ENCODE measurements around the gene HECTD1. TPM values are rescaled to one million over a fixed set of nuclear protein-coding genes. Genes with fewer than 3 reads are reported as not detected.
"Not testable (repeated sequence)": the region's sequence is repeated elsewhere in the genome, so short reads cannot be mapped to it uniquely, and the experiment has no call there.

The HECTD1 gene
- total RNA-seq, 1 donor from 2014 or later, result 325 TPM

- no peak for DNase-seq (ENCODE audit: extremely low spot score in 2 of 2)
- peak overlapping the region; percentile 59 for H3K27ac ChIP-seq
- H3K27me3 ChIP-seq, result no peaks in the 10 kb centered on the region
- TF ChIP-seq POLR2AphosphoS5 (IDR thresholded peaks at IDR 0.05; ENCODE audit: insufficient read depth in 1 of 2, low read depth in 1 of 2) (peak in 1 of 2 donors; percentile 71), POLR2A (IDR thresholded peaks at IDR 0.05) (no peak), CTCF (IDR thresholded peaks at IDR 0.05) (no peak)
- peaks cover 7% of the 10 kb centered on the region for H3K4me1 ChIP-seq
- intact Hi-C loops (cut with DNase I), result no loop called here
- no peak overlapping the region for H3K4me3 ChIP-seq
- no peaks in the 10 kb centered on the region for H3K36me3 ChIP-seq
- no peaks in the 10 kb centered on the region for H3K9me3 ChIP-seq
Measured at GRCh38 chr14:31243860-31244259, 36.3 kb upstream of the HECTD1 start.

GRCh38 chr14:31242161-31242940, 34.8 kb upstream of the HECTD1 start:
- peak overlapping the region; percentile 10 for H3K4me3 ChIP-seq
- intact Hi-C loops (cut with DNase I); DNase-seq (ENCODE audit: extremely low spot score in 2 of 2); H3K9me3 ChIP-seq; H3K36me3 ChIP-seq; H3K4me1 ChIP-seq; H3K27me3 ChIP-seq: not testable (repeated sequence)
- H3K27ac ChIP-seq, result peak overlapping the region; percentile 38

GRCh38 chr14:31241450-31242114, 34.0 kb upstream of the HECTD1 start:
- peak overlapping the region; percentile 38 for H3K27ac ChIP-seq
- H3K27me3 ChIP-seq, result no peaks in the 10 kb centered on the region
- no peaks in the 10 kb centered on the region for H3K36me3 ChIP-seq
- no peak for DNase-seq (ENCODE audit: extremely low spot score in 2 of 2)
- intact Hi-C loops (cut with DNase I), result no loop called here
- H3K4me1 ChIP-seq, result peaks cover 7% of the 10 kb centered on the region
- TF ChIP-seq POLR2A (IDR thresholded peaks at IDR 0.05) (no peak), CTCF (IDR thresholded peaks at IDR 0.05) (no peak), POLR2AphosphoS5 (IDR thresholded peaks at IDR 0.05; ENCODE audit: insufficient read depth in 1 of 2, low read depth in 1 of 2) (no peak)
- H3K9me3 ChIP-seq, result no peaks in the 10 kb centered on the region
- H3K4me3 ChIP-seq, result peak overlapping the region; percentile 10

GRCh38 chr14:31239741-31240140, 32.1 kb upstream of the HECTD1 start:
- intact Hi-C loops (cut with DNase I), result no loop called here
- no peaks in the 10 kb centered on the region for H3K36me3 ChIP-seq
- H3K27ac ChIP-seq, result no peak overlapping the region
- H3K27me3 ChIP-seq, result no peaks in the 10 kb centered on the region
- no peaks in the 10 kb centered on the region for H3K9me3 ChIP-seq
- TF ChIP-seq POLR2AphosphoS5 (IDR thresholded peaks at IDR 0.05; ENCODE audit: insufficient read depth in 1 of 2, low read depth in 1 of 2) (no peak), CTCF (IDR thresholded peaks at IDR 0.05) (no peak), POLR2A (IDR thresholded peaks at IDR 0.05) (no peak)
- no peak overlapping the region for H3K4me3 ChIP-seq
- DNase-seq (ENCODE audit: extremely low spot score in 2 of 2), result no peak
- peaks cover 7% of the 10 kb centered on the region for H3K4me1 ChIP-seq

GRCh38 chr14:31235462-31235861, 27.9 kb upstream of the HECTD1 start:
- no peak for DNase-seq (ENCODE audit: extremely low spot score in 2 of 2)
- Histone ChIP-seq H3K4me1 (no peaks in the 10 kb centered on the region), H3K4me3 (no peak overlapping the region), H3K36me3 (no peaks in the 10 kb centered on the region), H3K27ac (no peak overlapping the region), H3K9me3 (no peaks in the 10 kb centered on the region), H3K27me3 (no peaks in the 10 kb centered on the region)
- TF ChIP-seq CTCF (IDR thresholded peaks at IDR 0.05) (no peak), POLR2AphosphoS5 (IDR thresholded peaks at IDR 0.05; ENCODE audit: insufficient read depth in 1 of 2, low read depth in 1 of 2) (no peak), POLR2A (IDR thresholded peaks at IDR 0.05) (no peak)
- intact Hi-C loops (cut with DNase I), result no loop called here
